ENCODE measurements around the gene THEMIS.
"Not testable (repeated sequence)": the region's sequence is repeated elsewhere in the genome, so short reads cannot be mapped to it uniquely, and the experiment has no call there.

Gene THEMIS

GRCh38 chr6:127706216-127706615, 194.6 kb downstream of the THEMIS start:
- Histone ChIP-seq H3K4me1 (ENCODE audit: control insufficient read depth, low read depth, low read length) (no peaks in the 10 kb centered on the region), H3K36me3 (ENCODE audit: control insufficient read depth, low read depth, low read length) (no peaks in the 10 kb centered on the region), H3K27ac (ENCODE audit: low read length) (no peak overlapping the region), H3K4me3 (ENCODE audit: low read length) (no peak overlapping the region), H3K27me3 (ENCODE audit: control insufficient read depth, insufficient read depth, low read length) (no peaks in the 10 kb centered on the region), H3K9ac (ENCODE audit: low read length) (no peak overlapping the region), H3K9me3 (ENCODE audit: control insufficient read depth, low read depth, low read length) (no peaks in the 10 kb centered on the region)

GRCh38 chr6:127695108-127695507, 205.8 kb downstream of the THEMIS start:
- Histone ChIP-seq H3K4me1 (ENCODE audit: control insufficient read depth, low read depth, low read length) (no peaks in the 10 kb centered on the region), H3K27me3 (ENCODE audit: control insufficient read depth, insufficient read depth, low read length) (no peaks in the 10 kb centered on the region), H3K9ac (ENCODE audit: low read length) (no peak overlapping the region), H3K36me3 (ENCODE audit: control insufficient read depth, low read depth, low read length) (no peaks in the 10 kb centered on the region), H3K9me3 (ENCODE audit: control insufficient read depth, low read depth, low read length) (no peaks in the 10 kb centered on the region), H3K27ac (ENCODE audit: low read length) (no peak overlapping the region), H3K4me3 (ENCODE audit: low read length) (no peak overlapping the region)

GRCh38 chr6:127691146-127691545, 209.7 kb downstream of the THEMIS start:
- Histone ChIP-seq H3K27me3 (ENCODE audit: control insufficient read depth, insufficient read depth, low read length) (no peaks in the 10 kb centered on the region), H3K27ac (ENCODE audit: low read length) (no peak overlapping the region), H3K4me1 (ENCODE audit: control insufficient read depth, low read depth, low read length) (no peaks in the 10 kb centered on the region), H3K9me3 (ENCODE audit: control insufficient read depth, low read depth, low read length) (no peaks in the 10 kb centered on the region), H3K36me3 (ENCODE audit: control insufficient read depth, low read depth, low read length) (no peaks in the 10 kb centered on the region), H3K9ac (ENCODE audit: low read length) (no peak overlapping the region), H3K4me3 (ENCODE audit: low read length) (no peak overlapping the region)

- no peak overlapping the region for H3K27ac ChIP-seq (ENCODE audit: low read length)
- no peak overlapping the region for H3K4me3 ChIP-seq (ENCODE audit: low read length)
- H3K4me1 ChIP-seq (ENCODE audit: control insufficient read depth, low read depth, low read length) = no peaks in the 10 kb centered on the region
- no peaks in the 10 kb centered on the region for H3K36me3 ChIP-seq (ENCODE audit: control insufficient read depth, low read depth, low read length)
- H3K9me3 ChIP-seq (ENCODE audit: control insufficient read depth, low read depth, low read length) = no peaks in the 10 kb centered on the region
- no peaks in the 10 kb centered on the region for H3K27me3 ChIP-seq (ENCODE audit: control insufficient read depth, insufficient read depth, low read length)
- H3K9ac ChIP-seq (ENCODE audit: low read length) = no peak overlapping the region
Observed at GRCh38 chr6:127690588-127690987, 210.3 kb downstream of the THEMIS start.

- Histone ChIP-seq H3K4me3 (ENCODE audit: low read length) (no peak overlapping the region), H3K27ac (ENCODE audit: low read length) (no peak overlapping the region), H3K9me3 (ENCODE audit: control insufficient read depth, low read depth, low read length) (no peaks in the 10 kb centered on the region)
Observed at GRCh38 chr6:127690092-127690491, 210.8 kb downstream of the THEMIS start.

GRCh38 chr6:127687490-127687889, 213.4 kb downstream of the THEMIS start:
- not testable (repeated sequence) for H3K4me1 ChIP-seq (ENCODE audit: control insufficient read depth, low read depth, low read length); H3K36me3 ChIP-seq (ENCODE audit: control insufficient read depth, low read depth, low read length); H3K9me3 ChIP-seq (ENCODE audit: control insufficient read depth, low read depth, low read length); H3K4me3 ChIP-seq (ENCODE audit: low read length); H3K9ac ChIP-seq (ENCODE audit: low read length); H3K27me3 ChIP-seq (ENCODE audit: control insufficient read depth, insufficient read depth, low read length); H3K27ac ChIP-seq (ENCODE audit: low read length)

More at GRCh38 chr6:127690092-127690491, 210.8 kb downstream of the THEMIS start:
- H3K36me3 ChIP-seq (ENCODE audit: control insufficient read depth, low read depth, low read length) = no peaks in the 10 kb centered on the region
- no peaks in the 10 kb centered on the region for H3K27me3 ChIP-seq (ENCODE audit: control insufficient read depth, insufficient read depth, low read length)
- H3K9ac ChIP-seq (ENCODE audit: low read length) = no peak overlapping the region
- no peaks in the 10 kb centered on the region for H3K4me1 ChIP-seq (ENCODE audit: control insufficient read depth, low read depth, low read length)

GRCh38 chr6:127686084-127686483, 214.8 kb downstream of the THEMIS start:
- no peaks in the 10 kb centered on the region for H3K27me3 ChIP-seq (ENCODE audit: control insufficient read depth, insufficient read depth, low read length)
- H3K27ac ChIP-seq (ENCODE audit: low read length) = no peak overlapping the region
- H3K9me3 ChIP-seq (ENCODE audit: control insufficient read depth, low read depth, low read length) = no peaks in the 10 kb centered on the region
- no peaks in the 10 kb centered on the region for H3K36me3 ChIP-seq (ENCODE audit: control insufficient read depth, low read depth, low read length)
- H3K4me1 ChIP-seq (ENCODE audit: control insufficient read depth, low read depth, low read length) = no peaks in the 10 kb centered on the region
- no peak overlapping the region for H3K9ac ChIP-seq (ENCODE audit: low read length)
- H3K4me3 ChIP-seq (ENCODE audit: low read length) = no peak overlapping the region

GRCh38 chr6:127684501-127684900, 216.4 kb downstream of the THEMIS start:
- Histone ChIP-seq H3K9ac (ENCODE audit: low read length) (no peak overlapping the region), H3K4me3 (ENCODE audit: low read length) (no peak overlapping the region), H3K4me1 (ENCODE audit: control insufficient read depth, low read depth, low read length) (no peaks in the 10 kb centered on the region), H3K27ac (ENCODE audit: low read length) (no peak overlapping the region), H3K36me3 (ENCODE audit: control insufficient read depth, low read depth, low read length) (no peaks in the 10 kb centered on the region), H3K27me3 (ENCODE audit: control insufficient read depth, insufficient read depth, low read length) (no peaks in the 10 kb centered on the region), H3K9me3 (ENCODE audit: control insufficient read depth, low read depth, low read length) (no peaks in the 10 kb centered on the region)

All from iPS-18a (cell line).